ENCODE measurements around the gene PGBD4.

Gene PGBD4

GRCh38 chr15:34101366-34102174 lies at the start of gene PGBD4, which contains the start of gene EMC7:
Gene PGBD4, plus strand, starts transcription at chr15:34102083. Its CDS starts 449 bp downstream, at chr15:34102532.
Gene EMC7, minus strand, starts transcription at chr15:34101862. Its CDS starts 23 bp downstream, at chr15:34101839.
- peak; percentile 98 for DNase-seq (ENCODE audit: low spot score)

DNA sequence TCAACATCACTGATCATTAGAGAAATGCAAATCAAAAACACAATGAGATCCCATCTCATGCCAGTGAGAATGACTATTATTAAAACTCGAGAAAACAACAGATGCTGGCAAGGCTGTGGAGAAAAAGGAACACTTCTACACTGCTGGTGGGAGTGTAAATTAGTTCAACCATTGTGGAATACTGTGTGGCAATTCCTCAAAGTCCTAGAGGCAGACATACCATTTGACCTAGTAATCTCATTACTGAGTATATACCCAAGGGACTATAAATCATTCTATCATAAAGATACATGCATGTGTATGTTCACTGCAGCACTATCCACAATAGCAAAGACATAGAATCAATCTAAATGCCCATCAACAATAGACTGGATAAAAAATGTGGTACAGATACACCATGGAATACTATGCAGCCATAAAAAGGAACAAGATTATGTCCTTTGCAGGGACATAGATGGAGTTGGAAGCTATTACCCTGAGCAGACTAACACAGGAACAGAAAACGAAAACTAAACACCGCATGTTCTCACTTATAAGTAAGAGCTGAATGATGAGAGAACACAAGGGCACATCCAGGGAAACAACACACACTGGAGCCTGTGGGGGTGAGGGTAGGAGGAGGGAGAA lies 47.7 kb upstream of the PGBD4 start:
- DNase-seq (ENCODE audit: low spot score): no peak

DNA sequence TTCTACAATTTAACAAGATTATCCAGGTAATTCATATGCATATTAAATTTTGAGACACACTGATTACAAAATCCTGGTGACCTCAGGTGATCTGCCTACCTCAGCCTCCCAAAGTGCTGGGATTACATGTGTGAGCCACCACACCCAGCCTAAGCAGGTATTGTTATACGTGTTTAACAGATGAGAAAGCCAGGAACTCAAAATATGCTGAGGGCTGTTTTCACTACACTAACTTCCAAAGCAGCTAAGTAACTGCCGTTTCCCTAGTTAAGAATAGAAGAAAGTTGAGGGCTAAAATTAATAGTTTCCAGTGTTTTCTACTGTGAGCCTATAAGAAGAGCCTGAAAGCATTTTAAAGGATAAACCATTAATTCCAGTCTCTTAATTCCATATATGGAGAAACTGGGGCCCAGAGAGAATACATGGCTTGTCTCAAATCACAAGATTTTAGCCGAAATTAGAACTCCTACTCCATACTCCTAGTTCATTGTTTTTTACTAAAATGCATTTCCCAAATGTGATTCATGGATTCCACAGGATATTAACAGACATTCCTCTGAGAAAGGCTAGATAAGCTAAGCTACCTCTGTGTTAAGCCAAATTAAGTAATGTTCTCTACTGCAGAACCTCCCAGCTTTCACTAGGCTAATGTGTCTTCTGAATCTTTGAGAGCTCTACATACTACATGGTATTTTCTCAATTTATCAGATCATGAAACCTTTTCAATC lies 45.9 kb upstream of the PGBD4 start:
- no peak for DNase-seq (ENCODE audit: low spot score)

- DNase-seq (ENCODE audit: low spot score): no peak
Observed at GRCh38 chr15:34056911-34057310, 45.0 kb upstream of the PGBD4 start.

- no peak for DNase-seq (ENCODE audit: low spot score)
Observed at GRCh38 chr15:34059476-34059875, 42.4 kb upstream of the PGBD4 start.

DNA sequence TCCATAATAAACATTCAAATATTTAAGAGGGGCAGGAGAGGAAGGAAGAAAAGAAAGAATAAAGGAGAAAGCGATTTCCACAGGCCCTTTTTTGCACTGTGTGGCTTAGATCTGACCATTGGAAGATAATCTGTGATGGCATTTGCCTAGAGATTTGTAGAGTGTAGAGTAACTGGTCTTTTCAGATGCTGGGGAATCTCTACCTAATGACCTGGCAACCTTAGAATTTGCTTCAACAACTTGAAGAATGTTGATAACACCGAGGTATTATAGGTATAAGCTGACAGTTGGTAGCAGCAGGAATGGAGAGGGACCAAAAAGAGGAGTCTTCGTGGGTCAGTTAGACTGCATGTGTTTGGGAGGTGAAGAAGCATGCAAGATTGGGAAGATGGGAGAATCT lies 41.9 kb upstream of the PGBD4 start:
- no peak for DNase-seq (ENCODE audit: low spot score)

DNA sequence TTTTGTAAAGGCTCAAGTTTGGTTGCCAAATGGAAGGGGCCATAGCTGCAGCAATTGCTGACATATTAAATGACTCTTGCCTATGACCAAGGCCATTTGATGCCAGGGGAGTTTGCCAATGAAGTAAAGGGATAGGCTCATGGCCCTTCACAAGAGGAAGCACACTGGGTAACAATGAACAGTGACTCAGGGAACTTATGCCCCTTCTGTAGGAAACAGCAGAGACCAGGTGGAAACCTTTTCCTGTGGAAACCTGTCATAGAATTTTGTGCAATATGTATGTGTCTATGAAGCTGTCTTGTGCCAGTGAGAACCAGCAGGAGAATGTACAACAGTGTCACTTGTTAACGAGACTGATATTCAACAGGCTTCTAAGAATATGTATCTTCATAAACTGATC lies 37.4 kb upstream of the PGBD4 start:
- no peak for DNase-seq (ENCODE audit: low spot score)

DNA sequence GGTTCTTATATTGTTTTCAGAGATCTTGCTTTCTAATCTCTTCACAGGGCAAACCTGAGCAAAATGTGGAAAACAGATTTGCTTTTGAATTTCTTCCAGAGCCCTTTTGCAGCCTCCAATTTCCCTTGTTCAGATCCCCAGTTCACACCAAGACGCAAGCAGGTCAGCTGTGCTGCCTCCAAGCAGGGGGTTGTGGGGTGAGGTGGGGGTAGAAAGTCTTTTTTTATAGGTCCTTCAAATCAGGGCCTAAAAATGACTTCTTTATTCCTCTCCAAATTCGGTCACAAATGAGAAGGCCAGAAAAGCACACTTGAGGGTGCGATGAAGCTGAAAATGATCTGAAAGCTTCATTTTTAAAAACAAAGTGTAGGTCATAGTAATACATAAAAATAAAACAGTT lies 36.6 kb upstream of the PGBD4 start:
- DNase-seq (ENCODE audit: low spot score): no peak

GRCh38 chr15:34065941-34066340 lies 35.9 kb upstream of the PGBD4 start:
- DNase-seq (ENCODE audit: low spot score): no peak

DNA sequence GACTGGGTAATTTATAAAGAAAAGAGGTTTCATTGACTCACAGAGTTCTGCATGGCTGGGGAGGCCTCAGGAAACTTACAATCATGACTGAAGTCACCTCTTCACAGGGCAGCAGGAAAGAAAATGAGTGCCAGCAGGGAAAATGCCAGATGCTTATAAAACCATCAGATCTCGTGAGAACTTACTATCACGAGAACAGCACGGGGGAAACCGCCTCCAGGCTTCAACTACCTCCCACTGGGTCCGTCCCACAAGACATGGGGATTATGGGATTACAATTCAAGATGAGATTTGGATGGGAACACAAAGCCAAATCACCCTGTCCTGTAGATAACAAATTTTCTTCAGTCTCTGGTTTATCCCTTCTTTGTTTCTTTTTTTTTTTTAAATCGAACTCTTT lies 31.9 kb upstream of the PGBD4 start:
- DNase-seq (ENCODE audit: low spot score): no peak

- DNase-seq (ENCODE audit: low spot score): no peak
Observed at GRCh38 chr15:34076785-34077184, 25.1 kb upstream of the PGBD4 start.

- DNase-seq (ENCODE audit: low spot score): no peak
Observed at GRCh38 chr15:34078900-34079299, 23.0 kb upstream of the PGBD4 start.

GRCh38 chr15:34079904-34080303 lies 22.0 kb upstream of the PGBD4 start:
- no peak for DNase-seq (ENCODE audit: low spot score)

GRCh38 chr15:34084086-34084485 lies 17.8 kb upstream of the PGBD4 start:
- no peak for DNase-seq (ENCODE audit: low spot score)

DNA sequence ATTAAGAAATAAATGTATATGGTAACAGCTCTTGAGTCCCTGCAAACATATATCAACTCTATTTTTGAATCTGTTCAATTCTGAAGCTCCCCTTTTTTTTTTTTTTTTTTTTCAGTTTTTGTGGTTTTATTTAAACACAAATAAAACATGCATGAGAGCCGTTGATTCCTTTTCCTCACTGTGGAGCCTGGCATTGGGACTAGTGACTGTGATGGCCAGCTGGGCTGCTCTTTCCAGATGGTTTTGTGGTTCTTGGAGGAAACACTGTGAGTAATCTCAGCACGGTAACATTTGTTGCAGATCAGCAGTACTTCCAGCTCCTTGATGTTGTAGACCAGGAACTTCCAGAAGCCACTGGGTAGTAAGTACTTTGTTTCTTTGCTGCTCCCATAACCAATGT lies 16.1 kb upstream of the PGBD4 start:
- DNase-seq (ENCODE audit: low spot score): no peak

- DNase-seq (ENCODE audit: low spot score): no peak
Observed at GRCh38 chr15:34099914-34100313, 2.0 kb upstream of the PGBD4 start.

DNA sequence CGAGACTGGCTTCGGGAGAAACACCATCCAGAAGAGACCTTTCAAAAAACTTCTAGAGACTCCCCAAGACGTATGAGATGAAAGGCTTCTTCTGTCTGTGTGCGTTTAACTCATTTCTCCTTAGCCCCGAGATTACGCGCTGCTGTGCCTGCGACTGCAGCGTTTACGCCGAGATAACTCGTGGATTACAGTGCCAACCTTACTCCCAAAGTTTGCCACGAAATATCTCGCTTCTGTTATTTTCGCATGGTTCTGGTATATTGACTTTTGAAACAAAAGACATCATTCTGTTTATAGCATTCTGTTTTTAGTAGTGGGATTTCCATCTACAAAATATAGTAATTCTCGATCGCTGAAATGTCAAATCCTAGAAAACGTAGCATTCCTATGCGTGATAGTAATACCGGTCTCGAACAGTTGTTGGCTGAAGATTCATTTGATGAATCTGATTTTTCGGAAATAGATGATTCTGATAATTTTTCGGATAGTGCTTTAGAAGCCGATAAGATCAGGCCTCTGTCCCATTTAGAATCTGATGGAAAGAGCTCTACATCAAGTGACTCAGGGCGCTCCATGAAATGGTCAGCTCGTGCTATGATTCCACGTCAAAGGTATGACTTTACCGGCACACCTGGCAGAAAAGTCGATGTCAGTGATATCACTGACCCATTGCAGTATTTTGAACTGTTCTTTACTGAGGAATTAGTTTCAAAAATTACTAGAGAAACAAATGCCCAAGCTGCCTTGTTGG lies 467 bp downstream of the PGBD4 start:
- DNase-seq (ENCODE audit: low spot score): no peak

DNA sequence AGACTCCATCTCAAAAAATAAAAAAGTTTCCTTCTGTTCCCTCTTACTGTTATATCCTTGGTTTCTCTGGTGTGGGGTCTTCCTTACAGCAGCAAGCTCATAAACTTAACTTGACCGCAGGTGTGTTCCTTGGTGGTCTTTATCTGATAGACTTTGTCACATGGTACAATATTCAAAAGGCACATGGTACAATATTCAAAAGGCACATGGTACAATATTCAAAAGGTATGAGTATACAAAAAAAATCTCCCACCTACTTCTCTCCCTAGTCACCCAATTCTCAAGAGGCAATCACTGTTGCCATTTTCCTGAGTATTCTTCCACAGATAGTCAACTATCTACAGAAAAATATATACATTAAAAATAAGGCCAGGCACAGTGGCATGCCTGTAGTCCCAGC lies 4.5 kb downstream of the PGBD4 start:
- DNase-seq (ENCODE audit: low spot score): no peak

- no peak for DNase-seq (ENCODE audit: low spot score)
Observed at GRCh38 chr15:34107315-34107714, 5.4 kb downstream of the PGBD4 start.

DNA sequence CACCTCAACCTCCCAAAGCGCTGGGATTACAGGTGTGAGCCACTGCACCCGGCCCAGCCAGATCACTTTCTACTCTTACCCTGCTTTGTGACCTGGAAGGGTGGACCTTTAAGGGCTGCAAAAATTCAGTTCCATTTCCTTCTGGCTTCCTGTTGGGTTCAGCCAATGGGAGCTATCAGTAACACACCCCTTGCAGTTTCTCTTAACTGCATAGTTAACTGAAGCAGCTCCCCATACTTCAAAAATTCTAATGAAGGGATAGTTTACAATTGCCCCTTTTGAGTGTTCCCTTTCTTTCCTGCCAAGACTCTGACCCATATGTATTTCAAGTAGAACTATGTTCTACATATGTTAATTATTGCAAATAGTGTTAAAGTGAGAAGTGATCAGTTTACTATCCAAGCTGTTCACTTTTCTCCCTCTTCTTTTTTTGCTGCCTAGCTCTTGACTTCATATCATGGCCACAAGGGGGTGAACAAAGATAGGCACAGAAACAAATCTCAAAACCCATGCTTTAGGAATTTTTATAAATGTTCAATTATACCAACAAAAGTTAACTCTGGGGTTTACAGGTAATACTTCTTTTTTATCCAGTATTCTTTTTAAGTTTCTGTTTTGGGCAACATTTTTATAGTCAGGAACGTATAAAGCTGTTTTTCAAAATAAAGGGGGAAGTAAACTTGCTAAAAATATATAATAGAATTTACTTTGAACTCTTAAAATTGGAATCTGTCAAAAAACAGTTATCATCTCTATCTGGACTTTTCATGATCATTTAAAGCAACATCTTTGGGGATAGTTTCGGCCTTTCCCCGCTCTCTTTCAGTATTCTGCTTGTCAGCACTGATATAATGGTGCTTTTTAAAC lies 8.1 kb downstream of the PGBD4 start:
- DNase-seq (ENCODE audit: low spot score): peak; percentile 27

- no peak for DNase-seq (ENCODE audit: low spot score)
Observed at GRCh38 chr15:34111488-34111887, 9.6 kb downstream of the PGBD4 start.

Measured in hematopoietic multipotent progenitor cell treated with erythropoietin and hydrocortisone succinate and interleukin-3 and kit ligand, for 15 days (in vitro differentiated cells).